Trophoblast cell (in vitro differentiated cells and primary cell): ENCODE results near the gene VASH2.

Experiments used
- DNase-seq, 2 donors: peaks; one replicate each; pipeline ENCODE4 v3.0.0-alpha.2; 2016
- H2AFZ ChIP-seq: 2 replicates; pipeline ENCODE4 v1.6.1; 2013; ENCODE audit warnings: low read length, moderate library complexity, mild to moderate bottlenecking; ENCODE audit not compliant: insufficient read depth, poor library complexity
- H2AK5ac ChIP-seq: 2 replicates; pipeline ENCODE4 v1.6.1; 2013; ENCODE audit warnings: mild to moderate bottlenecking, low read length
- H2BK120ac ChIP-seq: 2 replicates; pipeline ENCODE4 v1.6.1; 2013; ENCODE audit warnings: low read length, mild to moderate bottlenecking, moderate library complexity; ENCODE audit not compliant: insufficient read depth, poor library complexity
- H2BK12ac ChIP-seq: 2 replicates; pipeline ENCODE4 v1.6.1; 2013; ENCODE audit warnings: mild to moderate bottlenecking, low read length, moderate library complexity
- H2BK5ac ChIP-seq: 2 replicates; pipeline ENCODE4 v1.6.1; 2013; ENCODE audit warnings: low read length, low read depth, moderate library complexity, mild to moderate bottlenecking; ENCODE audit not compliant: poor library complexity
- H3K14ac ChIP-seq: 2 replicates; pipeline ENCODE4 v1.6.1; 2013; ENCODE audit warnings: mild to moderate bottlenecking, low read length
- H3K18ac ChIP-seq: 2 replicates; pipeline ENCODE4 v1.6.1; 2013; ENCODE audit warnings: mild to moderate bottlenecking, low read length
- H3K23ac ChIP-seq: 2 replicates; pipeline ENCODE4 v1.6.1; 2013; ENCODE audit warnings: low read length
- H3K27ac ChIP-seq: 2 replicates; pipeline ENCODE4 v1.5.1; 2013; ENCODE audit warnings: low read depth, mild to moderate bottlenecking, inconsistent platforms, low read length, moderate library complexity
- H3K27me3 ChIP-seq: 2 replicates; pipeline ENCODE4 v1.6.1; 2013; ENCODE audit warnings: inconsistent platforms, mild to moderate bottlenecking, low read length, moderate library complexity; ENCODE audit not compliant: insufficient read depth
- H3K36me3 ChIP-seq, 2 experiments: 1 replicate in 1 of 2; 2 replicates in 1 of 2; pipeline ENCODE4 v1.6.1; 2013; ENCODE audit warnings: low read length in 2 of 2, mild to moderate bottlenecking in 2 of 2, moderate library complexity in 1 of 2; ENCODE audit not compliant: insufficient read depth in 2 of 2, control insufficient read depth in 1 of 2
- H3K4ac ChIP-seq: 2 replicates; pipeline ENCODE4 v1.6.1; 2013; ENCODE audit warnings: low read depth, mild to moderate bottlenecking, low read length, moderate library complexity
- H3K4me1 ChIP-seq, 2 experiments: 1 replicate in 1 of 2; 2 replicates in 1 of 2; pipeline ENCODE4 v1.6.1; 2013; ENCODE audit warnings: low read length in 2 of 2, mild to moderate bottlenecking in 2 of 2, moderate library complexity in 1 of 2; ENCODE audit not compliant: insufficient read depth in 2 of 2, control insufficient read depth in 1 of 2
- H3K4me2 ChIP-seq: 2 replicates; pipeline ENCODE4 v1.6.1; 2013; ENCODE audit warnings: inconsistent platforms, mild to moderate bottlenecking, low read length, moderate library complexity
- H3K4me3 ChIP-seq: 2 replicates; pipeline ENCODE4 v1.5.1; 2013; ENCODE audit warnings: mild to moderate bottlenecking, low read depth, low read length, inconsistent platforms
- H3K79me1 ChIP-seq: one replicate; pipeline ENCODE4 v1.6.1; 2013; ENCODE audit warnings: low read length
- H3K79me2 ChIP-seq: 2 replicates; pipeline ENCODE4 v1.6.1; 2013; ENCODE audit warnings: low read length, mild to moderate bottlenecking; ENCODE audit not compliant: control insufficient read depth, insufficient read depth, poor library complexity
- H3K9ac ChIP-seq: 2 replicates; pipeline ENCODE4 v1.6.1; 2013; ENCODE audit warnings: mild to moderate bottlenecking, low read length
- H3K9me3 ChIP-seq: 2 replicates; pipeline ENCODE4 v1.6.1; 2013; ENCODE audit warnings: low read depth, mild to moderate bottlenecking, control low read depth, inconsistent platforms, low read length; ENCODE audit not compliant: insufficient read depth
- H4K12ac ChIP-seq: 2 replicates; pipeline ENCODE4 v1.6.1; 2013; ENCODE audit warnings: low read depth, mild to moderate bottlenecking, low read length, moderate library complexity
- H4K8ac ChIP-seq: 2 replicates; pipeline ENCODE4 v1.6.1; 2013; ENCODE audit warnings: low read depth, mild to moderate bottlenecking, low read length, moderate library complexity
- H4K91ac ChIP-seq: one replicate; pipeline ENCODE4 v1.6.1; 2013; ENCODE audit warnings: low read depth, mild to moderate bottlenecking, low read length, moderate library complexity
- WGBS: extraction: QIAGEN DNeasy Blood & Tissue Kit; methylation state at CpG from one replicate; pipeline ENCODE4 v1.1.7; 2013; ENCODE audit warnings: missing lambda C conversion rate; ENCODE audit not compliant: insufficient read length, insufficient coverage; ENCODE audit errors: extremely low coverage; 5-methylcytosine and 5-hydroxymethylcytosine counted together

VASH2 gene

DNA sequence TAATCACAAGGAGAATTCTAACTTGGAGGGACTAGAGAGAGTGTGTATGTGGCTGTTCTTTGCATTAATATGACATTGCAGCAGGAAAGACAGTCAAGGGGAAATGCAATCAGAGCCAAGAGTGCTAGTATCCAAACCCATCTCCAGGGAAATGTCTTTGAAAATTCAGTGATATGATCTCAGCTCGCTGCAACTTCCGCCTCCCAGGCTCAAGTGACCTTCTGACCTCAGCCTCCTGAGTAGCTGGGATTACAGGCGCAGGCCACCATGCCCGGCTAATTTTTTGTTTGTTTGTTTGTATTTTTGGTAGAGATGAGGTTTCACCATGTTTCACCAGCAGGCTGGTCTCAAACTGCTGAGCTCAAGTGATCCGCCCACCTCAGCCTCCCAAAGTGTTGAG is 16.3 kb downstream of the VASH2 start:
- H4K91ac ChIP-seq = no peak overlapping the region
- H3K36me3 ChIP-seq = peaks cover 3% of the 10 kb centered on the region in 2 experiments
- H3K9ac ChIP-seq = no peak overlapping the region
- peaks cover 15 to 24% of the 10 kb centered on the region in 2 experiments for H3K4me1 ChIP-seq
- H3K18ac ChIP-seq = no peak overlapping the region
- H4K8ac ChIP-seq = no peak overlapping the region
- no peak overlapping the region for H2AK5ac ChIP-seq
- no peak overlapping the region for H3K4me3 ChIP-seq
- peaks cover 3% of the 10 kb centered on the region for H3K79me1 ChIP-seq
- no peak overlapping the region for H3K23ac ChIP-seq
- no peak overlapping the region for H2AFZ ChIP-seq
- H2BK120ac ChIP-seq = no peak overlapping the region
- H3K4me2 ChIP-seq = no peak overlapping the region
- no peaks in the 10 kb centered on the region for H3K79me2 ChIP-seq
- no peak for DNase-seq
- H3K9me3 ChIP-seq = no peaks in the 10 kb centered on the region
- H3K27ac ChIP-seq = no peak overlapping the region
- no peak overlapping the region for H2BK5ac ChIP-seq
- no peaks in the 10 kb centered on the region for H3K27me3 ChIP-seq
- no CpG with 5 or more reads among the region's 5 CpGs for WGBS
- no peak overlapping the region for H2BK12ac ChIP-seq
- no peak overlapping the region for H4K12ac ChIP-seq
- H3K14ac ChIP-seq = no peak overlapping the region
- H3K4ac ChIP-seq = no peak overlapping the region

DNA sequence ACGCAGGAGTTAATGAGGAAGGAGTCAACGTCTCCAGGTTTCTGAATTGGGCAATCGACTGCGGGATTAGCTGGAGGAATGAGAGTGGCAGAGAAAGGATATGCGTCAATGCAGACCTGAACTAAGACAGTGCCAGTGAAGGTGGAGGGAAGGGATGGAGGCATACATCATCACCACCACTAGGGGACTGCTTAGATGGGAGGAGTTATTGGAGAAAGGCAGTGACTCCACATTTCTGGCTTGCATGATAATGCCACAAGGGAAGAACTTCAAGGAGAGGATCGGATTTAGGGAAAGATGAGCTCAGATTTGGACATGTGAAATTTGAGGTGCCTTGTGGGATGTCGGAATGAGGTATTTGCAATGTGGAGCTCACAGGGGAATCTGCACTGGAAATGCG is 17.5 kb downstream of the VASH2 start:
- no peak overlapping the region for H2BK120ac ChIP-seq
- H3K4me1 ChIP-seq = peaks cover 15 to 24% of the 10 kb centered on the region in 2 experiments
- H3K4me3 ChIP-seq = no peak overlapping the region
- no CpG with 5 or more reads among the region's 8 CpGs for WGBS
- no peak overlapping the region for H4K12ac ChIP-seq
- H2AK5ac ChIP-seq = no peak overlapping the region
- no peak overlapping the region for H3K9ac ChIP-seq
- H3K4me2 ChIP-seq = no peak overlapping the region
- no peak overlapping the region for H3K4ac ChIP-seq
- no peak overlapping the region for H3K27ac ChIP-seq
- H3K79me1 ChIP-seq = peaks cover 3% of the 10 kb centered on the region
- H4K8ac ChIP-seq = no peak overlapping the region
- H3K14ac ChIP-seq = no peak overlapping the region
- no peak overlapping the region for H4K91ac ChIP-seq
- H3K18ac ChIP-seq = no peak overlapping the region
- no peaks in the 10 kb centered on the region for H3K27me3 ChIP-seq
- no peaks in the 10 kb centered on the region for H3K9me3 ChIP-seq
- DNase-seq = peak; percentile 18 to 52
- H3K23ac ChIP-seq = no peak overlapping the region
- no peak overlapping the region for H2BK12ac ChIP-seq
- H3K79me2 ChIP-seq = no peaks in the 10 kb centered on the region
- no peak overlapping the region for H2BK5ac ChIP-seq
- no peaks in the 10 kb centered on the region for H3K36me3 ChIP-seq
- no peak overlapping the region for H2AFZ ChIP-seq

DNA sequence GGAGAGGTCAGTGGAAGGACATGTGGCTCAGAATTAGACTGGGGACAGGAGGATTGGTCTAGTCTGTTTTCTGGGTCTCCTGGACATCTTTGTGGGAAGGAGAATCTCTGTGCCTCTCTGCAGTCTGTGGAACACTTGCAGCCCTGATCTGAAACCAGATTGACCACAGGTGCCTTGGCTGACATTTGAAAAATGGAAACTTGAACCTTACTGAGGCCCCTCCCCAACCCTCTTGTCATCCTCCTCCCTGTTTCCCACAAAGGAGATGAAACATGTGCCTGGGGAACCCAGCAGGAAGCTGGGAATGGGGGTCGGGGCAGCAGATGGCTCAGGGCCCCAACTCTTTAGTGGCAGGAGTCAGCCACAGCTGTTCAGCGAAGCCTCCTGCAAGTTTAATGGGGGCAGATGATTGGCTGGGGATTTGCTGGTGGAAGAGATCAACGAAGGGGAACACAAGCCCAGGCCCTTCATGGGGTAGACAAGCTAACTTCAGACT is 18.1 kb downstream of the VASH2 start:
- Histone ChIP-seq H3K9ac (no peak overlapping the region), H4K8ac (no peak overlapping the region), H3K79me1 (peaks cover 3% of the 10 kb centered on the region), H2BK120ac (no peak overlapping the region), H2BK5ac (no peak overlapping the region), H3K14ac (no peak overlapping the region), H3K36me3 (no peaks in the 10 kb centered on the region), H3K27ac (no peak overlapping the region), H4K12ac (no peak overlapping the region), H3K4me1 (peaks cover 15 to 24% of the 10 kb centered on the region in 2 experiments), H3K4me3 (no peak overlapping the region), H2AFZ (no peak overlapping the region), H2BK12ac (no peak overlapping the region), H3K4me2 (no peak overlapping the region), H3K18ac (no peak overlapping the region), H3K27me3 (no peaks in the 10 kb centered on the region), H4K91ac (no peak overlapping the region), H3K23ac (no peak overlapping the region), H2AK5ac (no peak overlapping the region), H3K9me3 (no peaks in the 10 kb centered on the region), H3K79me2 (no peaks in the 10 kb centered on the region), H3K4ac (no peak overlapping the region)
- WGBS = no CpG with 5 or more reads among the region's 3 CpGs
- DNase-seq = no peak

DNA sequence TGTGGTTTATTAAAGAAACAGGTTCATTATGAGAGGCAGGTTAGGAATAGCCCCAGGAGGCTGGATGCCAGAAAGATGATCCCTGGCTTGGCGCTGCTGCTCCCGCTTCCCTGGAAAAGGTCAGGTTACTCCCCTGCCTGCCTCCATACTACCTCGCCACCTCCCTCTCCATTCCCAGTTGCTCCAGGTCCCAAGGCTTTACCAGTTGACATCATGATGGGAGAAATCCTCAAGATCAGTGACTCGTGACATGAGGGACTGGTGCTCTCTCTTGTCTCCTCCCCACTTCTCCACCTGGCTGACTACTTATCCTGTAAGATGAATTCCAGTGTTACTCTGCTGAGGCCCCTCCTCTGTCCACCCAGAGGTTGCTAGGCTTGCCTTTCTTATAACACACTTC is 19.7 kb downstream of the VASH2 start:
- Histone ChIP-seq H3K18ac (no peak overlapping the region), H3K79me2 (no peaks in the 10 kb centered on the region), H3K4me2 (no peak overlapping the region), H3K4me3 (no peak overlapping the region), H4K8ac (no peak overlapping the region), H3K27me3 (no peaks in the 10 kb centered on the region), H2BK120ac (no peak overlapping the region), H2BK5ac (no peak overlapping the region), H3K36me3 (peaks cover 3 to 4% of the 10 kb centered on the region in 2 experiments), H3K4ac (no peak overlapping the region), H3K27ac (no peak overlapping the region), H3K79me1 (peaks cover 3% of the 10 kb centered on the region), H2AFZ (no peak overlapping the region), H4K12ac (no peak overlapping the region), H3K23ac (no peak overlapping the region), H3K14ac (no peak overlapping the region), H3K9ac (no peak overlapping the region), H3K4me1 (peaks cover 15 to 24% of the 10 kb centered on the region in 2 experiments), H3K9me3 (no peaks in the 10 kb centered on the region), H4K91ac (no peak overlapping the region), H2BK12ac (no peak overlapping the region), H2AK5ac (no peak overlapping the region)
- no CpG with 5 or more reads among the region's 4 CpGs for WGBS
- DNase-seq = no peak
